GM21515 (cell line): Measurements from ENCODE around the gene FAM78B.

ENCODE experiments used
- ATAC-seq: cut with Tn5 transposase; IDR thresholded peaks from one replicate; pipeline ENCODE4 v1.9.1; 2021; ENCODE audit not compliant: unreplicated experiment

Gene FAM78B

DNA sequence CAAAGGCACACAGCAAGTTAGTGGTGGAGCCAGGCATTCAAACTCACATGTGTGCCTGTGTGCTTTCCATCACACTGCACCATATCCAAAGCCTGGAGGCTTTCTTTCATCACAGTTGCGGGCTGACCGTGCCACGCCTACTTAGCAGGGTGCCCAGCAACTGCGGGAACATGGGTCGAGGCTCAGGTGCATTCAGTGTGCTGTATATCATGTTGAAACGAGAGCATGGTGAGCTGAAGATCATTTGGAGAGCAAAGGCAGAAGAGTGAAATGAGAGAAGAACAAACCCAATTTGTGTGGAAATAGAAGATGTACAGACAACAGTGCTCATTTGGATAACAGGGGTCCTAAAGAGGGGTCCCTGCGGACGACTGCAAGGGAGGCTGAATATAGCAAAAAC, 46.5 kb downstream of the FAM78B start:
- no peak for ATAC-seq

DNA sequence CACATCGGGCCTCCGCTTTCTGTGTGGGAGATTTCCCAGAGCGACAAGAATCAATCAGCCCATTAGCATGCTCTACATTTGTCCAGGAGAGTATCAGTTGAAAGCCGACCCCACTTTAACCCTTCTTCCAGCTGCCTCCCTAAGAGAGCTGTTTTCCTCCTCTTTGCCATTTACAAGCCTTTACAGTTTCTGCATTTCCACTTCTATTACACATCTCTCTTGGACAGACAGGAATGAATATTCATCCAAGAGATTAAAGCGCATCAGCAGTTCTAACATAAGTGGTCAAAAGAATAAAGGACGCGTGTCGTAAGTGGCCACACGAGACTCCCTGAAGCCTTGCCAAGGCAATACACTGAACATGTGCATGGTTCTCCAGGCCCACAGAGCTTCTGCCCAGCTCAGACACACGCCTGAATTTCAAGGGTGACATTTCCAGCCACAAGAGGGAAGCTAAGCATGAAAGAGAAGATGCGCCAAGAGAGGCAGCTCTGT, 47.3 kb downstream of the FAM78B start:
- no peak for ATAC-seq

DNA sequence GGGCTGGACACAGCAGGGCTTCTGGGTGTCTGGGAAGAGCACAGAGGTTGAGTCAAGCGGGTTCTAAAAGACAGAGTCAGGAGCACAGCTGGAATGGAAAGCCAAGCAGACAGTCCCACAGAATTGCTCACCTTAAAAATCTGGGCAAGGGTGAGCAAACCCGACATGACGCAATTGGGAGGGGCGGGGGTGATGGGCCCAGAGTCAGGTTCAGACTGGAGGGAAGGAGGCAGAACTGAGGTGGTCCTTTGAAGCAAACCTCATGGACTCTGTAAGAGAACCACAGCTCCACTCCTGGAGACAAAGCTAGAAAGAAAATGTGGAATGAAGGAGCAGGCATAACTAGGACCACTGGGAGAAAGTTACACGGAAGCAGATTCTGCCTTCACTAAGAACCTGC, 49.0 kb downstream of the FAM78B start:
- no peak for ATAC-seq

DNA sequence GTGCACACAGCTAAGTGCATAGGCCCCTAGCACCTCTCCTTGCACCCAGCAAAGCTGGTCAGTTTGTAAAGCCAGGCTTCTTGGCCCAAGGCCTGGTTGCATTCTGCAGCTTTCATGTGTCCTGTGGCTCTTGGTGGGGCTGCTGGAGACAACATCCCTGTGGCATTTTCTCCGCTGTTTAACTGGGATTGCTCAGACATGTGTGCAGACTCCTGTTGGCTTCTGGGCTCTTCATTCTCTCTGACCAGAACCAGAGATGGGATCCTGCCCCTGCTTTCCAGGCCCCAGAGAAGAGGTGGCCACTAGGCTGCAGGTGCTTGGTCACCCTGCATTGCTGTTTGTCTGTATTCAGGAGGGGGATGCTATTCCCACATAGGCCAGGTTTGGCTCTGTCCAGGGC, 50.8 kb downstream of the FAM78B start:
- ATAC-seq = no peak

DNA sequence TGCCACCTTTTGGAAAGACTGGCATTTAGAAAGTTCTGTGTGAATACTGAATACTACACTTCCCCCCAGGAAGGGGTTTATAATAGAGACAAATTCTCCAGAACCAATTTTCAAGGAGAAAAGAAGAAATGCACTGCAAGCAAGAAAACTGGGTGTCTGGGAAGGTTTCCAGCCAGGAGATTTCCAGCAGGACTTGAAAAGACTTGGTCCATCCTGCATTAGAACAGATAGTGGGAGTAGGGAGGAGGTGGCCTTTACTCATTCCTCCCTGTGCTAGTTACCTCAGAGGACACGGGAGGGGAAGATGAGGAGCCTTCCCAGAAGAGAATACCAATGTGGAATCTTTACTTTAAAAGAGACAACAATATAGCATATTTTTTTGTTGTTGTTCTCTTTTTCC, 52.4 kb downstream of the FAM78B start:
- no peak for ATAC-seq

DNA sequence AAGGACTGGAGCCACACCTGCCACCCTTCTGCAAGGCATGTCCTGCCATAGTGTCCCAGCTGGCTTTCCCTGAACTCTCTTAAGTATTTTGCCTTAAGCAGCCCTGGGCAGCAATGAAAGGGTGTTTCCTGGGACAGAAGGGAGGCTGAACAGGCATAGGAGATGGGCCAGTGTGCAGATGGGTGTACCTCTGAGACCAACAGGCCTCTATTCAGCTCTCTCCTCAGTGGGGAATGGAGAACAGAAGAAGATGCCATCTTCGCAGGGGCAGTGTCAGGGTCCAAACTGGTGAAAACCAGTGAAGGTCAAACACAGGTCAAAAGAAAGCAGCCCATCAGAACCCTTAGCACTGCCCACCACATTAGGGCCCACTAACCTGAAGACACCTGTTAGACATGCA, 53.2 kb downstream of the FAM78B start:
- no peak for ATAC-seq

DNA sequence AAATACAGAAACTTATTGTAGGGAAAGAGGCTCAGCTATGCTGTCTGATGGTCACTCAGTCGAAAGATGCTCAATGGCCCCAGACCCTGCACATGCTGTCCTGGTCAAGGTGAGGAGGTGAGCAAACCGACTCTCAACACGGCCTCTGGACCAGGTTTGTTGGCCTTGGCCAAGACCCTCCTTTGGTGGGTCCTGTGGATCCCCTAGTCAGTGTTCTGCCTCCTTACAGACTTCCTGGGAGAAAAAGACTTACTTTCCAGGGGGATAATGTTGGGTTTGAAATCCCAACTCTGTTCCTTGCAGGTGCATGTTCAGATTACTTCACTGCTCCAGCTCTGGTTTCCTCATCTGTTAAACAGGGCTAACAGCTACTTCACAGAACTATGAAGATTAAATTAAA, 53.8 kb downstream of the FAM78B start:
- ATAC-seq = no peak

DNA sequence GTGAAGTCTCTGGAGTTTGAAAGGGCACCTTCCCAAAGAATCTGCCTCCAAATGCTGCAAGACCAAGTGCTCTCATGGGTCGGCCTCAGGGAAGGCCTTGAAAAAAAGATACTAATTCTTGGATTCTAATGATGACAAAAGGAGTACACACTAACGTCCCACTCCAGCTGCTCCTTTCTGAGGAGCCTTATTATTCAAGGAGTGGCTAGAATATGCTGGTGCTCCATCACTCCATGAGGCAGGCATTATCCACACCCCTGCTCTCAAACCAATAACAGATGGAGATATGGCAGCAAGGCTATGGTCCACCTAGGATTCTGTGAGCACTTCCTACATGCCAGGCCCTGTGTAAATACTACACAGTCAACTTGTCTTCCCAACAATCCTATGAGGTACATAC, 54.4 kb downstream of the FAM78B start:
- ATAC-seq = no peak

DNA sequence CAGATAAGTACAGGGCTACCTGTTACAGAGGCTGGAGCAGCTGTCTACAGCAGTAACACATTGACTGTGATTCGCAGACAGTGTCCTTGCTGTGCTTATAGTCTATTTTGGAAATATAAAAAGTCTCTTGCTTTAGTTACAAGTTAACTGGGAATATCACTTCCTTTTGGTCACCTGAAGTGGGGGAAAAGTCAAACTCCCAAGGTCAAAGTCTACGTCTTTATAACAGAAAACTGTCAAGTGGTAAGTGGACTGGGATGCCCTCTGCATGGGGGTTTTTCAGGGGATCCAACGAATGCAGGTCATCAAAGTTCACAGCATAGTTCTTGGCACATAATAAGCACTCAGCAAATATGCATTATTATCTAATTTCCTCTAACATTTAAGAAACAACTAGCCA, 55.4 kb downstream of the FAM78B start:
- no peak for ATAC-seq

DNA sequence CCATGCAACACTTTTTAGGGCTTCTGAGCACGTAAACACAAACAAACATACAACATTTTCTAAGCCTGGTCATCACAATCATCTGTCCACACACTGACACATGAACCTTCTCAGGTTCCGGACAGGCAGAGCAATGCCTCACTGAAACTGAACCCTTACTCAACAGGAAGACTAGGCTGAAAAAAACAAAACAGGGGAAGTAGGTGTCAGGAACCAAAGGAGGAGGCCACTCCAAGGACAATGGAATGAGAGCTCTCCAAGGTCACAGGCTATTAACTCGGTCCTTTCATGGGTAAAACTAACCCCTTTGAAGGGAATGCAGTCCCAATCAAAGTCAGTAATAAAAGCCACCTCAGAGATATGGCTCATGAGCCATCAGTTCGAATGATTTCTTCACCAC, 76.6 kb downstream of the FAM78B start:
- no peak for ATAC-seq

DNA sequence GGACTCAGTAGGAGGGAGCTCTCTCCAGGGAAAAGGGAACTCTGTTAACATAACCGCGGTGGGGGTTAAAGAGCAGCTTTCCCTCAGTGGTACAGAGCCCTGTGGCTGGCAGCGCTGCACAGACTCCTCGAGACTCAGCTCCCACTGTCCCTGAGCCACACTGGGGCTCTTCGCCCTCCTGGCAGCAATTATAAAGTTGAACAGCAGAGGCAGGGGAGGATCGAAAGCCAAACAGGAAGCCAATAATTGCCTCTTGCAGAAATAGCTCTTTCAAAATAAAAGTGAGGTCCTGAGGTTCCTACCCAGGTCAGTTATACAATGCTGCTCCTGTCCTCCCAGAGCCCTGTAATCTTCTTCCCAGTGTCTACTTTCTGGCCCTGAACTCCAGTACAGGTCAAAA, 77.0 kb downstream of the FAM78B start:
- ATAC-seq = peak; percentile 77

DNA sequence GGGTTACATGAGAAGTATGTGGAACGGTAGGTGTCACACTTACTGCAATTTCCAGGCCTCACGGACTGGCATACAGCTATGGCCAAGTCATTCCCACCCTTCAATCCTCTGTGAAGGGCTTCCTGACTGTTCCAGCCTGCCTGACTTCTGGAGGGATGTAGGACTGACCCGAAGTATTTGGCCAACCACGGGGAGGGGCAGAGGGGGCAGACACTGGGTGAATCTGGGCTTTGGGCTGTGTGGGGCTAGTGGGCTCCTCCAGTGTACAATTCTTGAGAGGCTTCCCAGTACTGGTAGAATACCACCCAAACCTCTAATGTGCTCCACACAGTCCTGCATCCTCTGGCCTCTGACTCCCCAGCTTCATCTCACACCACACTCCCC, 78.2 kb downstream of the FAM78B start:
- ATAC-seq = no peak

DNA sequence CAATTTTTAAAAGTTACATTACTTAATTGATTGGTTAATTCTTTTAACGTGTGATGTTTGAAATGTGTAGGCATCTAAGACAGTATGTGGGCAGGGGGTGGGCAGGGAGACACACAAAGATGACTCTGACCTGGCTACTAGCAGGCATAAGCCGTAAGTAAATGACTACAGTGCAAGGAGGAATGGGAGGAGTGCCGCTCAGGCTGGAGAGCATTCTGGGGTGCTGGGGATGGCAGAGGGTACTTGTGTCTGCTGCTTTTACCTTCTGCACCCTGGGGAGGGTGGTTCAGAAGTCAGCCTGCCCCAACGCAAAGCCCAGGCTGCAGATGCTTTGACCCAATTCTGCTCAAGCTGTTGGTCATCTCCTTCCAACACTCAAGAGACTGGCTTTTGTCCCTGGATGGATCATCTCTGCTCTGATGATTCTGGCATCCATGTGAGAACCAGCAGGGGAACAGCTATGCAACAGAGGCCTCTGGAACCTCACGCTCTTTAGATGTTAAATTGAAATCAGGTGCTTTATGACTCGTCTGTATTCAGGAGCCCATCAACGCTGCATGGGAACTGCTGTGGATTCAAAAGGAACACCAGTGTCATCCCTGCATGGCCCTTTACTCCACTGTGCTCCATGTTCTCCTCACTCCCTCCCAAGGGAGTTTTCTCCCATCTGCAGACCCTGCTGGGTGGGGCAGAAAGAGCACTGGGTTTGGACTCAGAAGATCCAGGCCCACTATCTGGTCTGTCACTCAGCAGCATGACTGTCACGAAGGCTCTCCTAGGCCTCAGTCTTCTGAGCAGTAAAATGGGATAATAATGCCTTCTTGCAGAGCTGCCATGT, 78.8 kb downstream of the FAM78B start:
- ATAC-seq = no peak

DNA sequence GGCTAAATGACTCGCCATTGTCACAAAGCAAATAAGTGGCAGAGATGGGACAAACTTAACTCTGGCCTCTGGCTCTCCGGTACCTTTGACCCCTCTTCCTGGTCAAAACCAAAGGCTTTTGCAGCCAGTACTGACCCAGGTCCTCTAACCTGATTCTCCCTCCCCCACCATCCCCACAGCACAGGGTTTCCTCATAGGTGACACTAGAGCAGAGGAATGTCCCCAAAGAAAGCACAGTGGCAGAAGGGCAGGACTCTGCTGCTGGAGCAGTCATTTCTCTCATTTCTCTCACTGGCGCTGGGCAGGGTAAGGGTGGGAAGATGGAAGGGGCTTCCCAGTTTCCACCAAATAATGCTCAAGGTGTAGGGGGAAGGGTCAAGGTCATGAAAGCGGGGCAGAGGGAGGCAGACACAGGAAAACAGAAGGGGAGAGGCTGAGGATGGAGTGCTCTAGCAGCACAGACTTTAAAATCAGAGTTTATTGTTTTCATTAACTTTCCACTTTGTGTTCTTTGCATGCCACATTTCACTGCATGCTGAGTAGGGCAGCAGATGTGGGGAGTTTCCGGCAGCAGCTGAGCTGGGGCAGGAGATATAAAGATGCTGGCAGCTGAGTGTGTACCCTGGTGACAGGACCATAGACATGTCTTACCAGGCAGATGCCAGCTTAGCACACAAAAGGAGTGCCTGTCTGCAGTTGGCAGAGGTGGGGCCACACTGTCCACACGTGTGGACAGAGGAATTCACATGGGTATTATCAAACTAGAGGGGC, 80.5 kb downstream of the FAM78B start:
- ATAC-seq = no peak

DNA sequence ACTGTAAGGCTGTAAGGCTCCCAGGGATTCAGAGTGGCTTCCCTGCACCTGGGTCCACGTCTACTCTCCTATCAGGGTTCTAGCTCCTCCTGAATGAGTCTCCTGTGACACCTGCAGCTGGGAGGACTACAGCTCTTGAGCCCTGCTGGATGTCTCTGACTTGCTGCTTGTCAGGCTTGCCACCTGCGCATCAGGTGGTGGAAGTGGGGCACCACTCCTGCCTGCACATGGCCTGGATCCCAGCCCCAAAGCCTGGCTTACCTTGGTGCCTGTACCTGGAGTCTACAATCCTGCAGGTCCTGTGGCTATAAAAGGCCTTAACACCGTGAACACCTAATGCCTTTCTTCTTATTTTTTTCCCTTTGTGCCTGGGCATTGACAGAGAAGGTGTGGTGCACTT, 82.2 kb downstream of the FAM78B start:
- no peak for ATAC-seq

DNA sequence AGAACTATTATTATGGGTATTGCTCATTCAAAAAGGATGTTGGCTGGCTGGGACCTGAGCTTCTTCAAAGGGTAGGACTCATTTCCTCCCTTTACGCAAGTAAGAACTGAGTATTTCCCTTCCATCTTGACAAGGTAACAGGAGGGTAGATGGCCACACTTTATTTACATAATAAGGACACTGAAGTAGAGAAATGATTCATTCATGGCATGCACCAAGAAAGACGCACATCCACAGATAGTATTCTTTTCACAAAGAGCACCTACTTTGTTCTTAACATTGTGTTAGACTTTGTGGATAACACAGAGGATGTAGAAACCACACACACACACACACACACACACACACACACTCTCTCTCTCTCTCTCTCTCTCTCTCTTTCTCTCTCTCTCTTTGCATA, 82.9 kb downstream of the FAM78B start:
- peak; percentile 67 for ATAC-seq

DNA sequence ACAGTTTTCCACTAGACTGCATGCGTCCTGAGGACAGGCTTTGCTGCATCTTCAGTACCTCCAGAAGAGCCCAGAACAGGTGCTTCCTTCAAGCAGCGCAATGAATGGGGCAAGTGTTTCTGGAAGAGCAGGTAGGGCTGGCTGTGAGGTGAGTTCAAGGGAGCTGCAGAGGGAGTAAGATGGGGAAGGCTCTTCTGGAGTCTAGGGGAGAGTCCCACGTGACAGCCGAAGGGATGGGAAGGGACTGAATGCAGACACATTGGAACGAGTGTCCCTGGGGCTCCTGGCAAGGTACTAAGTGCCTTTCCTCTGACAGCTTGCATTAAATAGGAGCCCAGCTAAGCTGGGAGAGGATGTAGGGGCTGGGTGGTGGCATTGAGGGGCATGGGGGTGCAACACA, 84.2 kb downstream of the FAM78B start:
- ATAC-seq = no peak

DNA sequence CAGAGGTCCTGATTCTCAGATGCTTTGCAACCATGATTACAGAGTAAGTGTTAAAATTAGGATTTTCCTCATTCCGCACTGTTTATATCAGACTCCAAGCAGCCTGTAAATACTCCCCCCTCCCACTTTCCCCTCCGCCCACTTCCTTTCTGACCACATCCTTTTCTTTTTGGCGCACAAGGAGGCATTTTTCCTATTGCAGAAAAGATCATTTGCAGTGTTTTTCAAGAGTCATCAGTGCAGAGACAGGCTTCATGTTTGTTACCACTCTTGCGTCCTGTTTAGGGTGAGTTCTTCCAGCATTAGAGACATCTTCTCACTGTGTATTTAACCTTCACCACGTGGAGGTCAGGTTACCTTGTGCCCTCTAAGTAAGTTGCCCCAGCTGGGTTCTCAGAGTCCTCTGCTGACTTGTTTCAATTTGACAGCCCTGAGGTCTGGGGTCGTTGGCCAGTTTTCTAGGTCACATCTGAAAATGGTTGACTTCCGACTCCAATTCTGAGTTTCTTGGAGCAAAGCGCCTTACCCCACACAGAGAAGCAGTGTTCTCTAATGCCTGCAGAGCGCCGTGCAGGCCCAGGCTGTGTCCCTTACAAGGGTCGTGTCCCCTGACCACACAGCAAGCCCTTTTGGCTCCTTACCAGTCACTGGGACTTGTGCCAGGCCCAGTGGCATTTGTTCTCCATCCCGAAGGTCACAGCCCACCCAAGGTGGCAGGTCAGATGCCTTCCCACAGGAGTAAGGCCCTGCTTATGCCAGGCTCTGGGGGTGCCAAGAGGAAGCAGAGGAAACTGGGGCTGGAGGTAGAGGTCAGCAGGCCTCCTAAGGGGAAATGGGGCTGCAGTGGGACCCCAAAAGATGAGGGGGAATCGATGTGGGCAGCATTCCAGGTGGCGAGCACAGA, 85.6 kb downstream of the FAM78B start:
- ATAC-seq = no peak

DNA sequence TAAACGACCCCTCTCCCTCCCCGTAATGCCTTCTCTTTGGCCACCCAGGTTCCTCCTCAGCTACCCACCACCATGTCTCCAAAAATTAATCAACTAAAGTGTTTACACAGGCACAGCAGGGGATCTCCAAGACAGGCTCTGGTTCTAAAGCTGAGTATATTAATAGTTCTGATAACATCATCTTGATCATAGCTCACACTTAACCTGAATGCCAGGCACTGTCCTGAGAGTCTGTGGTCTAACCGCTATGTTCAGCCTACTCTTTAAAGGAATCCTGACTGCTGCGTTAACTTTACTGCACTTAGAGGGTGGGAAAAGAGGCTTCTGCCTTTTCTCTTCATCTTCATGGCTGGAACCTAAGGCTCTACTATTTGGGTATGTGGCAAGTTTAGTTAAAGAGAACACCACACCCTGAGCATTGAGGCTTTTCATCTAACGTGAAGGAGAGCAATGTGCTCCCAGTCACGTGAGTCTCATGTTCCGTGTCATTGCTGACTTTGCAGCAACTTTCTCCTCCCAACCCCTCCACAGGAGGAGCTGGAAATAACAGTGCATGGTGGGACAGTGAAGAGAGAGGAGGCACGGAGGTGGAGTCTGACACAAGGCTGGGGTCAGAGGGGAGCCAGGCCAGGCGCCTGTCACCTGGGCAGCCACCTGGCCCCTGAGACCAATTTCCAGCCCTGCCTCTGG, 86.4 kb downstream of the FAM78B start:
- no peak for ATAC-seq

DNA sequence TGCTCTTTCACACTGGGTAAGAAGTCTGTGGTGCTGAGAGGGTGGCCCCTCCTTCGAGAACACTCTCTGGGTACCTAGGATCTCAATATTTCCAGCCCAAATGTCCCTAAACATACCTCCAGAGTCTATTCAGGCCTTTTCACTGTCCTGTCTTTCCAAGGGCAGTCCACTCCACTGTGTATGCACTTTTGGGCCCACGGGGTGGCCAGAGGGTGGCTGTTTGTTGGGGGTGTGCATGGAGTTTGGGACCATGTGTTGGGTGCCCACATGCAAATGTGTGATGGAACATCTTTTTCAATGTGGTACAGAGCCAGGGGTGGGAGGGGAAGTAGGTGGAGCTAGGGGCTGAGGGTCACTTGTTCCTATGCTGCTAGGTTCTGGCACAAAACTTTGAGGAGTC, 87.5 kb downstream of the FAM78B start:
- no peak for ATAC-seq

DNA sequence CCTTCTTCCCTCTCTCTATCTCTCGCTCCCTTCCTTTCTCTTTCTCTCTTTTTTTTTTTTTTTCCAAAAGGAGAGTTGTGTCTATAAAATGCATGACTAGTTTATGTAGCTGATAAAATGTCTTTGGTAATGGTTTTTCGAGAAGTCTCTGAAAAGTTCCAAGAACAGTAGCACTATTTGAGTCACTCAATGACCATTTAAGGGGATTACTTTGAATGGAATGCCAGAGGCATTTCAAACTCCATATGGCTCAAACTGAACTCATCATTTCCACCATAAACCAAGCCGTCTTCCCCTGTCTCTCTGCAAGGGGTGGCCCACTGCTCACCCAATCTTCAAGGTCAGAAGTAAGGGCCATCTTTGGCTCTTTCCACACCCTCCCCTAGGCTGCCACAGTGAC, 93.3 kb downstream of the FAM78B start:
- no peak for ATAC-seq
